Measurements from ENCODE around the gene MRAP2. TPM values are rescaled to one million over a fixed set of nuclear protein-coding genes. Genes with fewer than 3 reads are reported as not detected.

Gene MRAP2
- polyA plus RNA-seq (2012; ENCODE audit: low read depth, missing spikeins), result not detected

GRCh38 chr6:84033523-84034451 is at the start of gene MRAP2:
MRAP2 (plus strand) TSS chr6:84033772; CDS start chr6:84055319, 21,547 bp downstream.
- FAIRE-seq (no peak), DNase-seq (ENCODE audit: insufficient read length, low spot score) (peak; percentile 32)
- TF ChIP-seq POLR2A (IDR thresholded peaks at IDR 0.05; ENCODE audit: low read depth, low read length), result no peak
- TF ChIP-seq SPI1 (IDR thresholded peaks at IDR 0.05; ENCODE audit: low read depth, low read length), result no peak
- TF ChIP-seq POU2F2 (IDR thresholded peaks at IDR 0.05; ENCODE audit: low read depth, low read length), result no peak
- no peak for TF ChIP-seq POLR2AphosphoS5 (IDR thresholded peaks at IDR 0.05; ENCODE audit: low read depth, low read length)
- no peak for TF ChIP-seq PAX5 (IDR thresholded peaks at IDR 0.05; ENCODE audit: insufficient read depth, low read length, severe bottlenecking)
- no peak for TF ChIP-seq TAF1 (IDR thresholded peaks at IDR 0.05; ENCODE audit: low read depth, low read length)

- TF ChIP-seq POLR2A (IDR thresholded peaks at IDR 0.05; ENCODE audit: low read depth, low read length) (no peak), PAX5 (IDR thresholded peaks at IDR 0.05; ENCODE audit: insufficient read depth, low read length, severe bottlenecking) (no peak), TAF1 (IDR thresholded peaks at IDR 0.05; ENCODE audit: low read depth, low read length) (no peak), SPI1 (IDR thresholded peaks at IDR 0.05; ENCODE audit: low read depth, low read length) (no peak), POLR2AphosphoS5 (IDR thresholded peaks at IDR 0.05; ENCODE audit: low read depth, low read length) (no peak), POU2F2 (IDR thresholded peaks at IDR 0.05; ENCODE audit: low read depth, low read length) (no peak)
- FAIRE-seq, result no peak
Measured at GRCh38 chr6:83984411-83984810, 49.2 kb upstream of the MRAP2 start.

GRCh38 chr6:83985308-83985713 is 48.3 kb upstream of the MRAP2 start:
- DNase-seq (ENCODE audit: insufficient read length, low spot score), result no peak
- no peak for TF ChIP-seq TAF1 (IDR thresholded peaks at IDR 0.05; ENCODE audit: low read depth, low read length)
- TF ChIP-seq SPI1 (IDR thresholded peaks at IDR 0.05; ENCODE audit: low read depth, low read length), result no peak
- FAIRE-seq, result no peak

More at GRCh38 chr6:83984411-83984810, 49.2 kb upstream of the MRAP2 start:
- no peak for DNase-seq (ENCODE audit: insufficient read length, low spot score)

- TF ChIP-seq SPI1 (IDR thresholded peaks at IDR 0.05; ENCODE audit: low read depth, low read length) (no peak), POLR2AphosphoS5 (IDR thresholded peaks at IDR 0.05; ENCODE audit: low read depth, low read length) (no peak), PAX5 (IDR thresholded peaks at IDR 0.05; ENCODE audit: insufficient read depth, low read length, severe bottlenecking) (no peak), POU2F2 (IDR thresholded peaks at IDR 0.05; ENCODE audit: low read depth, low read length) (no peak), TAF1 (IDR thresholded peaks at IDR 0.05; ENCODE audit: low read depth, low read length) (no peak), POLR2A (IDR thresholded peaks at IDR 0.05; ENCODE audit: low read depth, low read length) (no peak)
- DNase-seq (ENCODE audit: insufficient read length, low spot score) (no peak), FAIRE-seq (no peak)
Measured at GRCh38 chr6:83985715-83986114, 47.9 kb upstream of the MRAP2 start.

- no peak for TF ChIP-seq POLR2A (IDR thresholded peaks at IDR 0.05; ENCODE audit: low read depth, low read length)
- no peak for TF ChIP-seq PAX5 (IDR thresholded peaks at IDR 0.05; ENCODE audit: insufficient read depth, low read length, severe bottlenecking)
- no peak for TF ChIP-seq POLR2AphosphoS5 (IDR thresholded peaks at IDR 0.05; ENCODE audit: low read depth, low read length)
- TF ChIP-seq TAF1 (IDR thresholded peaks at IDR 0.05; ENCODE audit: low read depth, low read length), result no peak
- TF ChIP-seq SPI1 (IDR thresholded peaks at IDR 0.05; ENCODE audit: low read depth, low read length), result no peak
- TF ChIP-seq POU2F2 (IDR thresholded peaks at IDR 0.05; ENCODE audit: low read depth, low read length), result no peak
- DNase-seq (ENCODE audit: insufficient read length, low spot score) (no peak), FAIRE-seq (no peak)
Measured at GRCh38 chr6:83998021-83998584, 35.5 kb upstream of the MRAP2 start.

GRCh38 chr6:84001119-84001518 is 32.5 kb upstream of the MRAP2 start:
- no peak for FAIRE-seq
- TF ChIP-seq SPI1 (IDR thresholded peaks at IDR 0.05; ENCODE audit: low read depth, low read length), result no peak
- no peak for TF ChIP-seq POLR2AphosphoS5 (IDR thresholded peaks at IDR 0.05; ENCODE audit: low read depth, low read length)
- TF ChIP-seq POU2F2 (IDR thresholded peaks at IDR 0.05; ENCODE audit: low read depth, low read length), result no peak
- no peak for TF ChIP-seq POLR2A (IDR thresholded peaks at IDR 0.05; ENCODE audit: low read depth, low read length)
- TF ChIP-seq TAF1 (IDR thresholded peaks at IDR 0.05; ENCODE audit: low read depth, low read length), result no peak
- DNase-seq (ENCODE audit: insufficient read length, low spot score), result no peak

GRCh38 chr6:84002226-84002625 is 31.3 kb upstream of the MRAP2 start:
- no peak for TF ChIP-seq TAF1 (IDR thresholded peaks at IDR 0.05; ENCODE audit: low read depth, low read length)
- FAIRE-seq, result no peak
- DNase-seq (ENCODE audit: insufficient read length, low spot score), result no peak

- DNase-seq (ENCODE audit: insufficient read length, low spot score) (no peak), FAIRE-seq (no peak)
- TF ChIP-seq POU2F2 (IDR thresholded peaks at IDR 0.05; ENCODE audit: low read depth, low read length) (no peak), TAF1 (IDR thresholded peaks at IDR 0.05; ENCODE audit: low read depth, low read length) (no peak), PAX5 (IDR thresholded peaks at IDR 0.05; ENCODE audit: insufficient read depth, low read length, severe bottlenecking) (no peak), SPI1 (IDR thresholded peaks at IDR 0.05; ENCODE audit: low read depth, low read length) (no peak), POLR2A (IDR thresholded peaks at IDR 0.05; ENCODE audit: low read depth, low read length) (no peak), POLR2AphosphoS5 (IDR thresholded peaks at IDR 0.05; ENCODE audit: low read depth, low read length) (no peak)
Measured at GRCh38 chr6:84003131-84003530, 30.4 kb upstream of the MRAP2 start.

- DNase-seq (ENCODE audit: insufficient read length, low spot score) (no peak), FAIRE-seq (no peak)
- TF ChIP-seq POLR2A (IDR thresholded peaks at IDR 0.05; ENCODE audit: low read depth, low read length), result no peak
- no peak for TF ChIP-seq PAX5 (IDR thresholded peaks at IDR 0.05; ENCODE audit: insufficient read depth, low read length, severe bottlenecking)
- no peak for TF ChIP-seq TAF1 (IDR thresholded peaks at IDR 0.05; ENCODE audit: low read depth, low read length)
- no peak for TF ChIP-seq SPI1 (IDR thresholded peaks at IDR 0.05; ENCODE audit: low read depth, low read length)
- no peak for TF ChIP-seq POU2F2 (IDR thresholded peaks at IDR 0.05; ENCODE audit: low read depth, low read length)
- no peak for TF ChIP-seq POLR2AphosphoS5 (IDR thresholded peaks at IDR 0.05; ENCODE audit: low read depth, low read length)
Measured at GRCh38 chr6:84003654-84004053, 29.9 kb upstream of the MRAP2 start.
